Endothelial cell of umbilical vein (primary cell): ENCODE measurements around the gene CMSS1.

Experiments
- EZH2 ChIP-seq: IDR thresholded peaks from 2 replicates; pipeline ENCODE4 v1.6.1; 2012; ENCODE audit warnings: borderline replicate concordance, low read depth, mild to moderate bottlenecking, moderate library complexity, low read length, inconsistent platforms; ENCODE audit not compliant: severe bottlenecking
- MAX ChIP-seq: IDR thresholded peaks from 2 replicates; pipeline ENCODE4 v1.6.1; 2011; ENCODE audit not compliant: insufficient read depth, insufficient read length
- POLR2A ChIP-seq: IDR thresholded peaks from 2 replicates; pipeline ENCODE4 v1.6.1; 2012; ENCODE audit warnings: low read depth, mild to moderate bottlenecking, control low read depth, low read length

- no peak for TF ChIP-seq POLR2A
- no peak for TF ChIP-seq MAX
- no peak for TF ChIP-seq EZH2
These were observed 83.7 kb downstream of the CMSS1 start for GRCh38 chr3:99901200-99901926.
